HepG2 (cell line): ENCODE data around the gene PREX1. TPM values are rescaled to one million over a fixed set of nuclear protein-coding genes. Genes with fewer than 3 reads are reported as not detected.

Experiments used
- ATAC-seq: fragments of 200-7000 bp; cut with Tn5 transposase; 3 replicates; pipeline ENCODE4 v1.9.1; 2020; ENCODE audit warnings: mild to moderate bottlenecking, moderate library complexity
- BruUV-seq: library from RNA; stranded (reverse); fragments of 400-500 nt; replicated peaks from 2 replicates; lab custom pipeline; 2021; lab: Mats Ljungman, UMichigan
- CTCF ChIA-PET: fragments of 300-600 bp; formaldehyde crosslinking; extraction: SDS; loops from one replicate; lab custom pipeline; 2021; ENCODE audit warnings: low total read pairs, inconsistent platforms, low intra/inter-chr PET ratio; lab: Yijun Ruan, JAX
- POLR2A ChIA-PET: fragments of 350-600 bp; sonication (Branson Sonifier 250); formaldehyde crosslinking; loops from one replicate; lab custom pipeline; 2020; ENCODE audit warnings: antibody characterized with exemption, inconsistent platforms; lab: Yijun Ruan, JAX
- DNase-seq: peaks from one replicate; pipeline ENCODE4 v3.0.0-alpha.2; 2015; ENCODE audit warnings: low spot score
- FAIRE-seq: peaks from 3 replicates; lab custom pipeline; 2011; peaks lifted over from hg19 to GRCh38; lab: Jason Lieb, UNC
- H2AFZ ChIP-seq: one replicate; pipeline ENCODE4 v1.6.1; 2011; ENCODE audit warnings: low read length, inconsistent platforms
- H3K27ac ChIP-seq: fragments of 300-600 bp; 3 replicates; pipeline ENCODE4 v1.8.0; 2011; ENCODE audit warnings: mixed run types, mild to moderate bottlenecking, mixed read lengths, low read length, inconsistent platforms; ENCODE audit not compliant: insufficient read depth; ENCODE audit errors: extremely low read length
- H3K27me3 ChIP-seq, 2 experiments: fragments of 200-600 bp in 1 of 2; 2 replicates in 1 of 2; 3 replicates in 1 of 2; pipeline versions ENCODE4 v1.6.0 to v1.8.0; 2011; ENCODE audit warnings: low read length in 2 of 2, mild to moderate bottlenecking in 2 of 2, moderate library complexity in 2 of 2, inconsistent platforms in 1 of 2; ENCODE audit not compliant: insufficient read depth in 2 of 2, control insufficient read depth in 1 of 2
- H3K36me3 ChIP-seq, 2 experiments: fragments of 200-600 bp in 1 of 2; replicated peaks in 1 of 2; 2 replicates in 1 of 2; 3 replicates in 1 of 2; pipeline versions ENCODE4 v1.5.1 to v1.8.0; 2011; ENCODE audit warnings: low read length in 2 of 2, inconsistent platforms in 1 of 2; ENCODE audit not compliant: insufficient read depth in 2 of 2, control insufficient read depth in 1 of 2
- H3K4me1 ChIP-seq: 2 replicates; pipeline ENCODE4 v1.5.1; 2012; ENCODE audit warnings: low read length, inconsistent platforms; ENCODE audit not compliant: insufficient read depth
- H3K4me2 ChIP-seq: 2 replicates; pipeline ENCODE4 v1.6.0; 2011; ENCODE audit warnings: low read depth, low read length, inconsistent platforms
- H3K4me3 ChIP-seq, 3 experiments: fragments of 200-600 bp in 1 of 3; sonication (generic), shearing (Covaris generic) in 1 of 3; replicated peaks in 1 of 3; 2 replicates each; pipeline ENCODE4 v1.5.1; 2011 to 2016; ENCODE audit warnings: low read length in 3 of 3, inconsistent platforms in 2 of 3, low read depth in 2 of 3, mild to moderate bottlenecking in 2 of 3, control low read depth in 1 of 3, mixed read lengths in 1 of 3; ENCODE audit not compliant: insufficient read depth in 1 of 3
- H3K79me2 ChIP-seq: one replicate; pipeline ENCODE4 v1.6.1; 2011; ENCODE audit warnings: low read length, inconsistent platforms; ENCODE audit not compliant: insufficient read depth
- H3K9ac ChIP-seq: 2 replicates; pipeline ENCODE4 v1.6.0; 2011; ENCODE audit warnings: mild to moderate bottlenecking, low read depth, low read length, inconsistent platforms; ENCODE audit not compliant: insufficient read depth
- H3K9me3 ChIP-seq: 2 replicates; pipeline ENCODE4 v1.5.1; 2012; ENCODE audit warnings: mild to moderate bottlenecking, low read length
- H4K20me1 ChIP-seq: 2 replicates; pipeline ENCODE4 v1.6.0; 2011; ENCODE audit warnings: inconsistent platforms, mild to moderate bottlenecking, low read length, moderate library complexity; ENCODE audit not compliant: insufficient read depth
- ETV6 ChIP-seq: sonication (generic); formaldehyde crosslinking; conservative IDR thresholded peaks from 2 replicates; pipeline ENCODE4 v1.4.0; 2020; ENCODE audit warnings: missing genetic modification reagents
- FOXA3 ChIP-seq: IDR thresholded peaks from 2 replicates; pipeline ENCODE4 v1.6.1; 2016; ENCODE audit warnings: missing genetic modification reagents, missing compliant biosample characterization
- KDM1A ChIP-seq: IDR thresholded peaks from 2 replicates; pipeline ENCODE4 v1.6.1; 2016; ENCODE audit warnings: missing compliant biosample characterization
- SATB2 ChIP-seq: sonication (generic); formaldehyde crosslinking; IDR thresholded peaks from 2 replicates; pipeline ENCODE4 v1.5.0; 2020; ENCODE audit warnings: missing genetic modification reagents
- SIN3A ChIP-seq: IDR thresholded peaks from 2 replicates; pipeline ENCODE4 v1.6.1; 2011; ENCODE audit warnings: low read depth, mild to moderate bottlenecking, control low read depth, low read length, borderline replicate concordance
- TCF7 ChIP-seq: sonication (generic); IDR thresholded peaks from 2 replicates; pipeline ENCODE4 v1.6.1; 2016; ENCODE audit warnings: antibody characterized with exemption, low read depth
- ZFP36 ChIP-seq: fragments of 150-350 bp; IDR thresholded peaks from 2 replicates; pipeline ENCODE4 v1.6.1; 2018; ENCODE audit warnings: borderline replicate concordance, low read length, low read depth; ENCODE audit not compliant: partially characterized antibody
- ZNF20 ChIP-seq: sonication (generic); formaldehyde crosslinking; IDR thresholded peaks from 2 replicates; pipeline ENCODE4 v1.4.0; 2020; ENCODE audit warnings: mild to moderate bottlenecking, moderate library complexity, missing genetic modification reagents
- ZNF264 ChIP-seq: sonication (generic); formaldehyde crosslinking; IDR thresholded peaks from 2 replicates; pipeline ENCODE4 v1.4.0; 2020; ENCODE audit warnings: missing genetic modification reagents
- WGBS: methylation state at CpG from one replicate; pipeline ENCODE4 v1.1.6; 2017; ENCODE audit warnings: low lambda C conversion rate; 5-methylcytosine and 5-hydroxymethylcytosine counted together
- in situ Hi-C: cut with HindIII; loops from 2 replicates; pipeline ENCODE4 v1.10.0; 2017; ENCODE audit warnings: low pct_unique_long_range_greater_than_20kb; ENCODE audit not compliant: extremely low pct_ligation_motif_present
- intact Hi-C: fragments of 100-400 bp; cut with micrococcal nuclease; formaldehyde crosslinking; loops from one replicate; pipeline ENCODE4 v1.10.0; 2022; ENCODE audit not compliant: unreplicated experiment
- polyA plus RNA-seq, 8 experiments: library from polyadenylated mRNA; depleted of rRNA in 3 of 8; stranded (reverse) in 7 of 8; unstranded in 1 of 8; fragments of >200 nt; fragmentation: Illumina TruSeq in 4 of 8; extraction: Trizol in 4 of 8; gene quantifications; 2 replicates each; pipeline versions ENCODE4 v1.2.1 to v1.2.3, GENCODE V29; 2011 to 2016; ENCODE audit warnings: low read depth in 4 of 8, missing spikeins in 1 of 8, mixed read lengths in 1 of 8; ENCODE audit not compliant: insufficient read depth in 1 of 8
- total RNA-seq, 5 experiments: library from RNA; depleted of rRNA; stranded (reverse); fragments of >200 nt; fragmentation: Illumina TruSeq; extraction: Trizol; gene quantifications; 2 replicates each; pipeline ENCODE4 v1.2.3, GENCODE V29; 2016; ENCODE audit warnings: low read depth in 1 of 5
- TF ChIP-seq, protein P1 (sequence below): sonication (generic); formaldehyde crosslinking; IDR thresholded peaks from 2 replicates; pipeline ENCODE4 v1.4.0; 2020; ENCODE audit warnings: mild to moderate bottlenecking, missing genetic modification reagents, borderline replicate concordance
- TF ChIP-seq, protein P2 (sequence below): IDR thresholded peaks from 2 replicates; pipeline ENCODE4 v1.6.1; 2016; ENCODE audit warnings: missing compliant biosample characterization, missing genetic modification reagents, borderline replicate concordance
- TF ChIP-seq, protein P3 (sequence below): sonication (generic); formaldehyde crosslinking; IDR thresholded peaks from 2 replicates; pipeline ENCODE4 v1.5.0; 2020; ENCODE audit warnings: missing genetic modification reagents
- TF ChIP-seq, protein P4 (sequence below): IDR thresholded peaks from 2 replicates; pipeline ENCODE4 v1.4.0; 2020; ENCODE audit warnings: mild to moderate bottlenecking, missing genetic modification reagents
- TF ChIP-seq, protein P5 (sequence below): sonication (generic); formaldehyde crosslinking; IDR thresholded peaks from 2 replicates; pipeline ENCODE4 v1.9.0; 2022; ENCODE audit warnings: low read depth, missing genetic modification reagents

Gene PREX1
- total and polyA plus RNA-seq, 2 of the 13 experiments (the other 11 are each of a cell fraction or from before 2014, with no cell fraction given), result 0.02 to 0.04 TPM

DNA sequence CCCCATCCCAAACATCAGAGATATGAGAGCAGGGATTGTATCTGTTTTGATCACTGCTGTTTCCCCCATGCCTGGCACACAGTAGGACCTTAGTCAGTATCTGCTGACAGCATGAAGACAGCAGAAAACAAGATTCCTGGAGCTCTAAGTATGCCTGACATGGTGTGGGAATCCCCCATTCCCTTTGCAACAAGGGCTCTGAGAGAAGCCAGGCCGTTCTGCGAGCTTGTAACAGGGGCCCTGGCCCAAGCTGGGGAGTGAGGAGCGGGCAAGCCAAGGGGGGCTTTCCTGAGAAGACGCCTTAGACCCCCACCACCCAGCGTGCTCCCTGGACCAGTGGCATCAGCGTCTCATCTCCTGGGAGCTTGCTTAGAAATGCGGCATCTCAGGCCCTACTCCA, 25.2 kb downstream of the PREX1 start (continued):
- TF ChIP-seq, protein P1, sequence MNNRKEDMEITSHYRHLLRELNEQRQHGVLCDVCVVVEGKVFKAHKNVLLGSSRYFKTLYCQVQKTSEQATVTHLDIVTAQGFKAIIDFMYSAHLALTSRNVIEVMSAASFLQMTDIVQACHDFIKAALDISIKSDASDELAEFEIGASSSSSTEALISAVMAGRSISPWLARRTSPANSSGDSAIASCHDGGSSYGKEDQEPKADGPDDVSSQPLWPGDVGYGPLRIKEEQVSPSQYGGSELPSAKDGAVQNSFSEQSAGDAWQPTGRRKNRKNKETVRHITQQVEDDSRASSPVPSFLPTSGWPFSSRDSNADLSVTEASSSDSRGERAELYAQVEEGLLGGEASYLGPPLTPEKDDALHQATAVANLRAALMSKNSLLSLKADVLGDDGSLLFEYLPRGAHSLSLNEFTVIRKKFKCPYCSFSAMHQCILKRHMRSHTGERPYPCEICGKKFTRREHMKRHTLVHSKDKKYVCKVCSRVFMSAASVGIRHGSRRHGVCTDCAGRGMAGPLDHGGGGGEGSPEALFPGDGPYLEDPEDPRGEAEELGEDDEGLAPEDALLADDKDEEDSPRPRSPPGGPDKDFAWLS (CRISPR knock-in tag), result no peak
- TF ChIP-seq, protein P2, sequence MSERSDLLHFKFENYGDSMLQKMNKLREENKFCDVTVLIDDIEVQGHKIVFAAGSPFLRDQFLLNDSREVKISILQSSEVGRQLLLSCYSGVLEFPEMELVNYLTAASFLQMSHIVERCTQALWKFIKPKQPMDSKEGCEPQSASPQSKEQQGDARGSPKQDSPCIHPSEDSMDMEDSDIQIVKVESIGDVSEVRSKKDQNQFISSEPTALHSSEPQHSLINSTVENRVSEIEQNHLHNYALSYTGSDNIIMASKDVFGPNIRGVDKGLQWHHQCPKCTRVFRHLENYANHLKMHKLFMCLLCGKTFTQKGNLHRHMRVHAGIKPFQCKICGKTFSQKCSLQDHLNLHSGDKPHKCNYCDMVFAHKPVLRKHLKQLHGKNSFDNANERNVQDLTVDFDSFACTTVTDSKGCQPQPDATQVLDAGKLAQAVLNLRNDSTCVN (CRISPR knock-in tag), result no peak
- TF ChIP-seq KDM1A (no peak), ZNF20 (CRISPR knock-in tag) (no peak), ZFP36 (no peak)
- TF ChIP-seq, all 625 proteins: peak for 0

DNA sequence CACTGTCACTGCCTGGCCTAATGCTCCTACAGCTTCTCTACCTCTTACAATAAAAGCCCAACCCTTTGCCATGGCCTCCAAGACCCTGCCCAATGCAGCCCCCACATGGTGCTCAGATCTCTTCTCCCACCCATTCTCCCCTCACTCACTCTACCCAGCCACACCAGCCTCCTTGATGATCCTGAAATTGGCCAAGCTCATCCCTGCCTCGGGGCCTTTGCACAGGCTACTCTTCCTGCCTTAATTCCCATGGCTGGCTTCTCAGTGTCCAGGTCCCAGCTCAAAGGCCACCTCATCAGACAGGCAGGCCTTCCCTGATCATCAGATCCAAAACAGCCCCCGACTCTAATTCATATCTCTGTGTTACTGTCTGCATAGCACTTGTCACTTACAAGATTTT, 25.6 kb downstream of the PREX1 start:
- Histone ChIP-seq H3K9me3 (peaks cover 3% of the 10 kb centered on the region; the same call in 1 of the 2 replicates), H3K36me3 (no peaks in the 10 kb centered on the region), H4K20me1 (no peaks in the 10 kb centered on the region; the same call in 1 of the 2 replicates), H3K9ac (no peak overlapping the region), H3K4me1 (no peaks in the 10 kb centered on the region), H3K4me2 (no peak overlapping the region), H2AFZ (no peak overlapping the region), H3K27ac (no peak overlapping the region), H3K4me3 (no peak overlapping the region), H3K27me3 (peaks cover 17 to 86% of the 10 kb centered on the region in 2 experiments), H3K79me2 (no peaks in the 10 kb centered on the region)
- BruUV-seq, result no TSS peak
- ATAC-seq (no peak), FAIRE-seq (no peak), DNase-seq (no peak)
- CTCF ChIA-PET, result no interaction called here
- in situ Hi-C loops, result no loop called here
- POLR2A ChIA-PET, result no interaction called here
- 2% methylated on average over 2 of the region's 2 CpGs for WGBS
- intact Hi-C loops, result no loop called here
- TF ChIP-seq FOXA3 (no peak), SATB2 (CRISPR knock-in tag) (no peak), TCF7 (no peak), SIN3A (no peak), ETV6 (CRISPR knock-in tag) (no peak), ZNF264 (no peak)
- TF ChIP-seq, protein P3, sequence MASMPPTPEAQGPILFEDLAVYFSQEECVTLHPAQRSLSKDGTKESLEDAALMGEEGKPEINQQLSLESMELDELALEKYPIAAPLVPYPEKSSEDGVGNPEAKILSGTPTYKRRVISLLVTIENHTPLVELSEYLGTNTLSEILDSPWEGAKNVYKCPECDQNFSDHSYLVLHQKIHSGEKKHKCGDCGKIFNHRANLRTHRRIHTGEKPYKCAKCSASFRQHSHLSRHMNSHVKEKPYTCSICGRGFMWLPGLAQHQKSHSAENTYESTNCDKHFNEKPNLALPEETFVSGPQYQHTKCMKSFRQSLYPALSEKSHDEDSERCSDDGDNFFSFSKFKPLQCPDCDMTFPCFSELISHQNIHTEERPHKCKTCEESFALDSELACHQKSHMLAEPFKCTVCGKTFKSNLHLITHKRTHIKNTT (CRISPR knock-in tag), result no peak
- TF ChIP-seq, protein P4, sequence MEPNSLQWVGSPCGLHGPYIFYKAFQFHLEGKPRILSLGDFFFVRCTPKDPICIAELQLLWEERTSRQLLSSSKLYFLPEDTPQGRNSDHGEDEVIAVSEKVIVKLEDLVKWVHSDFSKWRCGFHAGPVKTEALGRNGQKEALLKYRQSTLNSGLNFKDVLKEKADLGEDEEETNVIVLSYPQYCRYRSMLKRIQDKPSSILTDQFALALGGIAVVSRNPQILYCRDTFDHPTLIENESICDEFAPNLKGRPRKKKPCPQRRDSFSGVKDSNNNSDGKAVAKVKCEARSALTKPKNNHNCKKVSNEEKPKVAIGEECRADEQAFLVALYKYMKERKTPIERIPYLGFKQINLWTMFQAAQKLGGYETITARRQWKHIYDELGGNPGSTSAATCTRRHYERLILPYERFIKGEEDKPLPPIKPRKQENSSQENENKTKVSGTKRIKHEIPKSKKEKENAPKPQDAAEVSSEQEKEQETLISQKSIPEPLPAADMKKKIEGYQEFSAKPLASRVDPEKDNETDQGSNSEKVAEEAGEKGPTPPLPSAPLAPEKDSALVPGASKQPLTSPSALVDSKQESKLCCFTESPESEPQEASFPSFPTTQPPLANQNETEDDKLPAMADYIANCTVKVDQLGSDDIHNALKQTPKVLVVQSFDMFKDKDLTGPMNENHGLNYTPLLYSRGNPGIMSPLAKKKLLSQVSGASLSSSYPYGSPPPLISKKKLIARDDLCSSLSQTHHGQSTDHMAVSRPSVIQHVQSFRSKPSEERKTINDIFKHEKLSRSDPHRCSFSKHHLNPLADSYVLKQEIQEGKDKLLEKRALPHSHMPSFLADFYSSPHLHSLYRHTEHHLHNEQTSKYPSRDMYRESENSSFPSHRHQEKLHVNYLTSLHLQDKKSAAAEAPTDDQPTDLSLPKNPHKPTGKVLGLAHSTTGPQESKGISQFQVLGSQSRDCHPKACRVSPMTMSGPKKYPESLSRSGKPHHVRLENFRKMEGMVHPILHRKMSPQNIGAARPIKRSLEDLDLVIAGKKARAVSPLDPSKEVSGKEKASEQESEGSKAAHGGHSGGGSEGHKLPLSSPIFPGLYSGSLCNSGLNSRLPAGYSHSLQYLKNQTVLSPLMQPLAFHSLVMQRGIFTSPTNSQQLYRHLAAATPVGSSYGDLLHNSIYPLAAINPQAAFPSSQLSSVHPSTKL (CRISPR knock-in tag), result no peak
- TF ChIP-seq, protein P5, sequence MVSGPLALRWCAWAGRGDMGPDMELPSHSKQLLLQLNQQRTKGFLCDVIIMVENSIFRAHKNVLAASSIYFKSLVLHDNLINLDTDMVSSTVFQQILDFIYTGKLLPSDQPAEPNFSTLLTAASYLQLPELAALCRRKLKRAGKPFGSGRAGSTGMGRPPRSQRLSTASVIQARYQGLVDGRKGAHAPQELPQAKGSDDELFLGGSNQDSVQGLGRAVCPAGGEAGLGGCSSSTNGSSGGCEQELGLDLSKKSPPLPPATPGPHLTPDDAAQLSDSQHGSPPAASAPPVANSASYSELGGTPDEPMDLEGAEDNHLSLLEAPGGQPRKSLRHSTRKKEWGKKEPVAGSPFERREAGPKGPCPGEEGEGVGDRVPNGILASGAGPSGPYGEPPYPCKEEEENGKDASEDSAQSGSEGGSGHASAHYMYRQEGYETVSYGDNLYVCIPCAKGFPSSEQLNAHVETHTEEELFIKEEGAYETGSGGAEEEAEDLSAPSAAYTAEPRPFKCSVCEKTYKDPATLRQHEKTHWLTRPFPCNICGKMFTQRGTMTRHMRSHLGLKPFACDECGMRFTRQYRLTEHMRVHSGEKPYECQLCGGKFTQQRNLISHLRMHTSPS, result no peak
